ENCODE data around the gene C11orf86.

GRCh38 chr11:66970371-66970806 lies 4.7 kb upstream of the C11orf86 start:
- TF ChIP-seq CTCF (IDR thresholded peaks at IDR 0.05), result no peak
- TF ChIP-seq POLR2AphosphoS5 (IDR thresholded peaks at IDR 0.05), result no peak
- no peak for TF ChIP-seq POLR2A (IDR thresholded peaks at IDR 0.05)
- TF ChIP-seq EP300 (IDR thresholded peaks at IDR 0.05), result no peak

Data from upper lobe of left lung (tissue), 4 donors.